GM12878 (cell line): ENCODE results near the gene ISY1. TPM values are rescaled to one million over a fixed set of nuclear protein-coding genes. Genes with fewer than 3 reads are reported as not detected.
A peak's percentile ranks its signal among the peaks of the same experiment; 100 is the strongest.

Source experiments
- BCL11A ChIP-seq: IDR thresholded peaks from 2 replicates; pipeline ENCODE4 v1.6.1; 2011; ENCODE audit warnings: low read depth, low read length
- CEBPZ ChIP-seq: fragments of 150-350 bp; IDR thresholded peaks from 2 replicates; pipeline ENCODE4 v1.6.1; 2016; ENCODE audit warnings: low read depth, low read length
- E4F1 ChIP-seq: fragments of 450-650 bp; IDR thresholded peaks from 2 replicates; pipeline ENCODE4 v1.6.1; 2018; ENCODE audit warnings: borderline replicate concordance, mild to moderate bottlenecking; ENCODE audit not compliant: partially characterized antibody
- HDAC2 ChIP-seq: fragments of 200-600 bp; sonication (generic); IDR thresholded peaks from 2 replicates; pipeline ENCODE4 v1.6.1; 2017
- MLLT1 ChIP-seq: fragments of 450-650 bp; IDR thresholded peaks from 2 replicates; pipeline ENCODE4 v1.6.1; 2016; ENCODE audit warnings: mild to moderate bottlenecking
- POLR2AphosphoS5 ChIP-seq: IDR thresholded peaks from 2 replicates; pipeline ENCODE4 v1.6.1; 2011; ENCODE audit warnings: mild to moderate bottlenecking, low read length, inconsistent platforms
- POU2F2 ChIP-seq: IDR thresholded peaks from 3 replicates; pipeline ENCODE4 v1.6.1; 2011; ENCODE audit warnings: low read depth, mild to moderate bottlenecking, low read length, borderline replicate concordance
- STAT3 ChIP-seq: IDR thresholded peaks from 2 replicates; pipeline ENCODE4 v1.6.1; 2011; ENCODE audit warnings: low read depth, low read length, improper control_type of control experiment
- TCF3 ChIP-seq: IDR thresholded peaks from 2 replicates; pipeline ENCODE4 v1.6.1; 2012; ENCODE audit warnings: low read depth, mild to moderate bottlenecking, low read length, borderline replicate concordance; ENCODE audit not compliant: insufficient read depth
- ZNF274 ChIP-seq: IDR thresholded peaks from one replicate; pipeline ENCODE4 v1.8.0; 2011; ENCODE audit not compliant: insufficient read length, insufficient read depth
- ZNF592 ChIP-seq: fragments of 450-650 bp; IDR thresholded peaks from 2 replicates; pipeline ENCODE4 v1.6.1; 2017; ENCODE audit warnings: mild to moderate bottlenecking, moderate library complexity
- ZNF622 ChIP-seq: fragments of 450-650 bp; IDR thresholded peaks from 2 replicates; pipeline ENCODE4 v1.6.1; 2017; ENCODE audit warnings: mild to moderate bottlenecking, inconsistent platforms
- polyA plus RNA-seq, 11 experiments: library from polyadenylated mRNA; depleted of rRNA in 4 of 11; unstranded in 6 of 11; stranded (reverse) in 5 of 11; fragments of >200 nt; fragmentation: Nextera tagmentation in 4 of 11; fragmentation: Illumina TruSeq in 1 of 11; extraction: Ambion mirVana in 4 of 11; extraction: Trizol in 1 of 11; gene quantifications; 1 replicate in 1 of 11; 2 replicates in 10 of 11; pipeline versions ENCODE4 v1.2.1 to v1.2.3, GENCODE V29; 2011 to 2016; ENCODE audit warnings: inconsistent platforms in 2 of 11, missing spikeins in 2 of 11, low read depth in 1 of 11
- total RNA-seq, 4 experiments: library from RNA; depleted of rRNA in 3 of 4; stranded (reverse); fragments of >200 nt in 3 of 4; fragmentation: Illumina TruSeq in 1 of 4; extraction: Trizol in 1 of 4; gene quantifications; 2 replicates each; pipeline versions ENCODE4 v1.2.1 to v1.2.3, GENCODE V29; 2013 to 2021

Gene ISY1
- total and polyA plus RNA-seq, 10 of the 15 experiments (the other 5 are each of a cell fraction or from before 2014, with no cell fraction given) = 28.3 to 72.2 (median 44.7) TPM

DNA sequence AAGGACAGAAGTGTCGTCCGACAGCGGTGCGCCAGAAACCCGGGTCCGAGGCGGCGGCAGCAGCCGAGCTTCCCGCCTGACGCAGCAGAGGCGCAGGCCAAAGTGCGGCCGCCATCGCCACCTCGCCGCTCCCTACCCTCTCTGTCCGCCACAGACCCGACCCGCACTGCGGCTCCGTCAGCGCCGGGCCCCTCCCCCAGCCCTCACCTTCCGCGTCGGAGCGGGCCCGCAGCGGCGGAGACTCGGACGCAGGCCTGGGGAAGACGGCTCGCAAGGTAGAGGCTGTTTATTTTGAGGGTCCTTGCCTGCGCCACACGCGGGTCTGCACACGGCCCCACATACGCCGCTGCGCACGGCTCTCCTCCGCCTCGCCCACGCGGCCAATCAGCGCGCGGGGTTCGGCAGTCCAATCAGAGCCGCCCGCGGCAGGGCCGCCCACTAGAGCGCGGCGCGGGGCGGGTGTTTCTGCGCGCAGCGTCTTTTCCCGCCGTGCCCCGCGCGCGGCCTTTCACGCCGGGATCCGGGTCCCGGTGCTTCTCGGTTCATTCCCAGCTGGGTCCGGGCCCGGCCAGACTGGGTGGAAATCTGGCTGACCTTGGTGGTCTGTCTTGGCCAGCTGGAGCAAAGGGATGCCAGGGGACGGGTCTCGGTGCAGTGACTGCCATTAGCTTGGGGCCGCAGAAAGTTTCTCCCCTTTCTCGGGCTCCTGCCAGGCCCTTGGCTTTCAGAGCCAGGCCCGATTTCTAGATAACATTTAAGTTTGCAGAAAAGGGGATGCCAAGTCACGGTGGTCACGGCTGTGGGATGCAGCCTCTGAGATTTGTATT lies 22.9 kb upstream of the ISY1 start, which contains the start of gene CNBP (continued):
- TF ChIP-seq CEBPZ (no peak), ZNF622 (no peak), STAT3 (no peak), MLLT1 (no peak), TCF3 (peak; percentile 77; the same call in 1 of the 2 replicates), POU2F2 (peak; percentile 80; the same call in 2 of the 3 replicates), E4F1 (no peak), BCL11A (no peak), POLR2AphosphoS5 (peak; percentile 96), ZNF274 (no peak), HDAC2 (no peak), ZNF592 (no peak)
